GM19463 (cell line): Measurements from ENCODE around the gene NEDD4L.
A peak's percentile ranks its signal among the peaks of the same experiment; 100 is the strongest.
"Not testable (repeated sequence)": the region's sequence is repeated elsewhere in the genome, so short reads cannot be mapped to it uniquely, and the experiment has no call there.

Experiments used
- ATAC-seq: cut with Tn5 transposase; IDR thresholded peaks from one replicate; pipeline ENCODE4 v1.9.1; 2021; ENCODE audit warnings: mild to moderate bottlenecking, moderate library complexity; ENCODE audit not compliant: unreplicated experiment

The NEDD4L gene

GRCh38 chr18:58146099-58146498, 102.1 kb downstream of the NEDD4L start:
- no peak for ATAC-seq

GRCh38 chr18:58148954-58149471, 105.0 kb downstream of the NEDD4L start:
- peak; percentile 77 for ATAC-seq

- no peak for ATAC-seq
Observed at GRCh38 chr18:58150772-58151171, 106.7 kb downstream of the NEDD4L start.

GRCh38 chr18:58152216-58152615, 108.2 kb downstream of the NEDD4L start:
- no peak for ATAC-seq

GRCh38 chr18:58152891-58153290, 108.9 kb downstream of the NEDD4L start:
- no peak for ATAC-seq

- ATAC-seq = no peak
Observed at GRCh38 chr18:58156516-58156915, 112.5 kb downstream of the NEDD4L start.

- no peak for ATAC-seq
Observed at GRCh38 chr18:58157237-58157636, 113.2 kb downstream of the NEDD4L start.

- ATAC-seq = no peak
Observed at GRCh38 chr18:58158008-58158407, 114.0 kb downstream of the NEDD4L start.

- no peak for ATAC-seq
Observed at GRCh38 chr18:58158459-58158858, 114.4 kb downstream of the NEDD4L start.

- ATAC-seq = no peak
Observed at GRCh38 chr18:58161659-58162058, 117.6 kb downstream of the NEDD4L start.

GRCh38 chr18:58162127-58162526, 118.1 kb downstream of the NEDD4L start:
- ATAC-seq = no peak

- no peak for ATAC-seq
Observed at GRCh38 chr18:58163004-58163590, 119.1 kb downstream of the NEDD4L start.

- no peak for ATAC-seq
Observed at GRCh38 chr18:58166278-58166844, 122.3 kb downstream of the NEDD4L start.

- ATAC-seq = no peak
Observed at GRCh38 chr18:58167073-58167472, 123.0 kb downstream of the NEDD4L start.

GRCh38 chr18:58168221-58168620, 124.2 kb downstream of the NEDD4L start:
- no peak for ATAC-seq

- no peak for ATAC-seq
Observed at GRCh38 chr18:58168993-58169392, 125.0 kb downstream of the NEDD4L start.

GRCh38 chr18:58169472-58169871, 125.4 kb downstream of the NEDD4L start:
- no peak for ATAC-seq

- ATAC-seq = not testable (repeated sequence)
Observed at GRCh38 chr18:58170036-58170435, 126.0 kb downstream of the NEDD4L start.

- no peak for ATAC-seq
Observed at GRCh38 chr18:58172031-58172430, 128.0 kb downstream of the NEDD4L start.

- ATAC-seq = no peak
Observed at GRCh38 chr18:58174285-58174684, 130.3 kb downstream of the NEDD4L start.

- ATAC-seq = no peak
Observed at GRCh38 chr18:58175122-58175785, 131.2 kb downstream of the NEDD4L start.

GRCh38 chr18:58175786-58176176, 131.8 kb downstream of the NEDD4L start:
- no peak for ATAC-seq
